ENCODE results near the gene DLGAP4. TPM values are rescaled to one million over a fixed set of nuclear protein-coding genes. Genes with fewer than 3 reads are reported as not detected.

DLGAP4 gene
- total RNA-seq, 4 donors from 2014 or later: 18.8 to 46.7 (median 45.0) TPM

DNA sequence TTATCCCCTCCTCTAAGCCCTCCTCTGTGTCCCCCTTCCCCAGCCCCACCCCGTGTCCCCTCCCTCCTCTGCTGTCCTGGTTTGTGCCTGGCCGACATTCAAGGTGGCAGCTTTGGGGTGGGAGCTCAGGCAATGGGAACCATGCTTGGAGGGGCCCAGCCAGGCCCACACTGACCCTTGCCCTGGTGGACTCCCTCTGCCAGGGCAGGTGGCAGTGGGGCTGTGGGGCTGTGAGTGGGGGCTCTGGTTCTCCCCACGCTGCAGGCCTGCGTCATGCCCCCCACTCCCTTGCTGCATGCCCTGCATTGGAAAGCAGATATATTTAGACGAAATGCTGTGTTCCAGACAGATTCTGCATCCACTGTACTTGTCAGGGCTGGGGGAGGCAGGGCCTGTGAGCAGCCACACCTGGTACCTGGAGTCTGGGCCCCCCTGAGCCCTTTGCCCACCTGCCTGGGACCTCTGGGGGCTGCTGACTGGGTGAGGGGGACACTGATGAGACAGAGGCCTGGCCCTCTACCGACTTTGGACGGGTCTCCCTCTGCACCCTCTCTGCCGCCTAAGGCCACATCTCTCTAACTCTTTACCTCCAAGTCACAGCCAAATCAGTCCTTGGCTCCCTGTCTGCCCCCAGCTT lies 14.2 kb downstream of the DLGAP4 start:
- in situ Hi-C loops (cut with MboI; ENCODE audit: low sequenced_read_pairs in 4 of 4) (no loop called here), intact Hi-C loops (cut with DNase I; ENCODE audit: low total_unique reads) (no loop called here)
- ATAC-seq (no peak), DNase-seq (no peak)
- no peaks in the 10 kb centered on the region for H3K4me1 ChIP-seq
- no peaks in the 10 kb centered on the region for H3K9me3 ChIP-seq
- H3K27ac ChIP-seq: no peak overlapping the region
- no peaks in the 10 kb centered on the region for H3K36me3 ChIP-seq
- no peaks in the 10 kb centered on the region for H3K27me3 ChIP-seq
- TF ChIP-seq, protein P1, sequence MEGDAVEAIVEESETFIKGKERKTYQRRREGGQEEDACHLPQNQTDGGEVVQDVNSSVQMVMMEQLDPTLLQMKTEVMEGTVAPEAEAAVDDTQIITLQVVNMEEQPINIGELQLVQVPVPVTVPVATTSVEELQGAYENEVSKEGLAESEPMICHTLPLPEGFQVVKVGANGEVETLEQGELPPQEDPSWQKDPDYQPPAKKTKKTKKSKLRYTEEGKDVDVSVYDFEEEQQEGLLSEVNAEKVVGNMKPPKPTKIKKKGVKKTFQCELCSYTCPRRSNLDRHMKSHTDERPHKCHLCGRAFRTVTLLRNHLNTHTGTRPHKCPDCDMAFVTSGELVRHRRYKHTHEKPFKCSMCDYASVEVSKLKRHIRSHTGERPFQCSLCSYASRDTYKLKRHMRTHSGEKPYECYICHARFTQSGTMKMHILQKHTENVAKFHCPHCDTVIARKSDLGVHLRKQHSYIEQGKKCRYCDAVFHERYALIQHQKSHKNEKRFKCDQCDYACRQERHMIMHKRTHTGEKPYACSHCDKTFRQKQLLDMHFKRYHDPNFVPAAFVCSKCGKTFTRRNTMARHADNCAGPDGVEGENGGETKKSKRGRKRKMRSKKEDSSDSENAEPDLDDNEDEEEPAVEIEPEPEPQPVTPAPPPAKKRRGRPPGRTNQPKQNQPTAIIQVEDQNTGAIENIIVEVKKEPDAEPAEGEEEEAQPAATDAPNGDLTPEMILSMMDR (IDR thresholded peaks at IDR 0.05 in 4 of 5, conservative IDR thresholded peaks at IDR 0.05 in 1 of 5): no peak
- no peak for TF ChIP-seq POLR2A (IDR thresholded peaks at IDR 0.05)
- no peak overlapping the region for H3K4me3 ChIP-seq

DNA sequence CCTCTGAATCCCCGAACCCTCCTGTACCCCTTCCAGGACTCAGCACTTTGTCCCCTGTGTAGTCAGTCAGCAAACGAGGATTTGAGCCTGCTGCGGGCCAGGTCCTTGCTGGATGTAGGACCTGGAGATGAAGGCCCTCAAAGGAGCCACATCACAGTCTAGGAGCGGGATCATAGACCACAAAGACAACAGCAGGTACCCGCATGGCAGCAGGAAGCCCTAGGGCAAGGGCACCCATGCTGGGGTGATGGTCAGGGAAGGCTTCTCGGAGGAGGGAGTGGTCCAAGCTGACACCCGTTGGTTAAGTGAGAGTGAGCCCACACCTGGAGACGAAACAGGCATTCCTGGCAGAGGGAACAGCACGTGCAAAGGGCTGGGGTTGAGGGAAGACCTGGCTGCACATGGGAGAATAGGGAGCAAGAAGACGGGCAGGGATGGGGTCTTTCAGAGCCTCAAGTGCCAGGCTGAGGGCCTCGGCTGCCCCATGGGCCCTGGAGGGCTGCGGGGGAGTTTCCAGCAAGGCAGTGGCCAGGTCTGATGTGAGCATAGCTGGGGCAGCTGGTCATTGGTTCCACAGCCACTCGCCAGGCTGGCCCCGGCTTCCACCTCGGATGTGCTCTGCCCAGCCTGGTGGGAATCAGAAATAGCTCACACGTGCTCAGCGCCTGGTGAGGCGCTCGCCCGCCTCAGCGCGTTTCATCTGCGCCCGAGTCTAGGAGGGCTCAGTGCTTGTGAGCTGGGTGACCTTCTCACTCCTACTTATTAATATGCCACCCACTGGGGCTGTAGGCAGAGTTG lies 15.0 kb downstream of the DLGAP4 start:
- no peaks in the 10 kb centered on the region for H3K27me3 ChIP-seq
- H3K27ac ChIP-seq: no peak overlapping the region
- no peaks in the 10 kb centered on the region for H3K9me3 ChIP-seq
- in situ Hi-C loops (cut with MboI; ENCODE audit: low sequenced_read_pairs in 4 of 4): no loop called here
- H3K4me3 ChIP-seq: no peak overlapping the region
- TF ChIP-seq, protein P1 (IDR thresholded peaks at IDR 0.05 in 4 of 5, conservative IDR thresholded peaks at IDR 0.05 in 1 of 5): no peak
- H3K4me1 ChIP-seq: no peaks in the 10 kb centered on the region
- intact Hi-C loops (cut with DNase I; ENCODE audit: low total_unique reads): no loop called here
- ATAC-seq: no peak
- DNase-seq: no peak
- H3K36me3 ChIP-seq: no peaks in the 10 kb centered on the region

DNA sequence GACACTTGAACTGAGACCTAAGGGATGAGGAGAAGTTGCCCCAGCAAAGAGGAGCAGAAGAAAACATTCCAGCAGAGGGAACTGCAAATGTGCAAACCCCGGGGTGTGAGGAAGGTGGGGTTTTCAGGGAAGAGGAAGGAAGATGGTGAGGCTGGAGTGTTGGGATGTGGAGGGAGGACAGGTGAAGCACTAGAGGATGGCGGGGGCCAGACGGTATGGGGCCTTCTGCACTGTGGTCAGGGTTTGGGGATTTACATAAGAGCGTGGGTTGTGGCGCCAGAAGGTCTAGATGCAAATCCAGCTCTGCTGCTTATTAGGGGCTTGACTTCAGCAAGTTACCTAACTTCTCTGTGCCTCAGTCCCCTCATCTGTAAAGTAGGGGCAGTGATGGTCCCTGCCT lies 16.0 kb downstream of the DLGAP4 start:
- no peaks in the 10 kb centered on the region for H3K4me1 ChIP-seq
- no peak overlapping the region for H3K4me3 ChIP-seq
- intact Hi-C loops (cut with DNase I; ENCODE audit: low total_unique reads) (no loop called here), in situ Hi-C loops (cut with MboI; ENCODE audit: low sequenced_read_pairs in 4 of 4) (no loop called here)
- TF ChIP-seq, protein P1 (IDR thresholded peaks at IDR 0.05 in 4 of 5, conservative IDR thresholded peaks at IDR 0.05 in 1 of 5): no peak
- no peak for TF ChIP-seq POLR2A (IDR thresholded peaks at IDR 0.05)
- H3K9me3 ChIP-seq: no peaks in the 10 kb centered on the region
- DNase-seq (no peak), ATAC-seq (no peak)
- H3K36me3 ChIP-seq: no peaks in the 10 kb centered on the region
- H3K27me3 ChIP-seq: no peaks in the 10 kb centered on the region
- H3K27ac ChIP-seq: no peak overlapping the region

DNA sequence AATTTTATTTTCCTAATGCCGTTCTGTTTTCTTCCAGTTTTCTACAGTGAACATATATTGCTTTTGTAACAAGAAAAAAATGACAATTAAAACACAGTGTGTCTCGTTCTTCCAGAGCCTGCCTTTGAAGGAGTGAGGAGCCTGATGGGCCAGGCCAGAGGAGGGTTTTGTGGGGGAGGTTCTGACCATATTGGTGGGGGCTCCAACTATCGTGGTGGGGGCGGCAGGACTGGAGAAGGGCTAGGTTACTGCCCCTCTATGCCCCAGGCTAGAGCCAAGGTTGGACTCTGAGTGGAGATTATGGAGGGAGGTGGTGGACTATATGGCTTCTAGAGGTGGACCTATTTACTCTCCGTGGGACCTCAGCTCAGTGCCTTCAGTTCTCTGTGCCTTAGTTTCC lies 24.0 kb downstream of the DLGAP4 start:
- ATAC-seq: no peak
- no peak overlapping the region for H3K27ac ChIP-seq
- intact Hi-C loops (cut with DNase I; ENCODE audit: low total_unique reads) (no loop called here), in situ Hi-C loops (cut with MboI; ENCODE audit: low sequenced_read_pairs in 4 of 4) (no loop called here)
- H3K36me3 ChIP-seq: no peaks in the 10 kb centered on the region
- H3K4me1 ChIP-seq: no peaks in the 10 kb centered on the region
- H3K9me3 ChIP-seq: no peaks in the 10 kb centered on the region
- H3K4me3 ChIP-seq: no peak overlapping the region
- DNase-seq: no peak
- H3K27me3 ChIP-seq: peaks cover 11 to 28% (median 12%) of the 10 kb centered on the region in 3 donors
- TF ChIP-seq, protein P1 (IDR thresholded peaks at IDR 0.05 in 4 of 5, conservative IDR thresholded peaks at IDR 0.05 in 1 of 5): no peak
- no peak for TF ChIP-seq POLR2A (IDR thresholded peaks at IDR 0.05)

Measured in gastrocnemius medialis (tissue), 4 donors.